ENCODE results near the gene WDR44. TPM values are rescaled to one million over a fixed set of nuclear protein-coding genes. Genes with fewer than 3 reads are reported as not detected.

The WDR44 gene
- total RNA-seq, 2 donors from 2014 or later = 26.3 to 36.3 TPM

DNA sequence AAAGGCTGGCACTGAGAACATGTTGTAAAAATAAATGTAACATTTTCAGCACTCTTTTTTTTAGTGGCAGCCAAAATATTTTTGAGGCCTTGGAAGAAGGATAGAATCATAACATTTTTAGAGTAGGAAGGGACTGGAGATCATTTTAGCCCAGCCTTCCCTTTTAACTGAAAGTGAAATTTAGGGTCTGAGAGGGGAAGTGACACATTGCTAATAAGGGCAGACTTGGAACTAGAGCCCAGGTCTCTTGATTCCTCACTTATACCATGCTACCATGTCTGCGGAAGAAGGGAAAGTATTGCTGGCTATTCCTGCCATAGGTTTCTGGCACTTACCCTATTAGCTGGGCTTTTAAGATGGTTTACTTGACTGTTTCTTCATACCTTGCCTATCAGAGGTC, 4.8 kb downstream of the WDR44 start:
- Histone ChIP-seq H3K27ac (ENCODE audit: low read depth, low read length) (no peak overlapping the region), H3K4me3 (ENCODE audit: low read length) (peak overlapping the region; percentile 90), H3K9me3 (ENCODE audit: control insufficient read depth, low read length) (no peaks in the 10 kb centered on the region), H3K9ac (ENCODE audit: extremely low read depth, low read length, poor library complexity, severe bottlenecking) (no peak overlapping the region), H3K4me1 (ENCODE audit: control insufficient read depth, insufficient read depth, low read length) (peaks cover 3% of the 10 kb centered on the region), H3K27me3 (ENCODE audit: control insufficient read depth, insufficient read depth, low read length, poor library complexity, severe bottlenecking) (no peaks in the 10 kb centered on the region), H3K36me3 (ENCODE audit: control insufficient read depth, insufficient read depth, low read length) (no peaks in the 10 kb centered on the region)
- WGBS, 2 experiments (ENCODE audit: insufficient coverage in 1 of 2, insufficient read length in 1 of 2) = 82% methylated on average over 1 of the region's 1 CpG; no CpG with 5 or more reads in 1 of the 2 experiments
- peaks cover 26% of the 10 kb centered on the region for H3K4me1 Mint-ChIP-seq
- H3K9me3 Mint-ChIP-seq = peaks cover 33% of the 10 kb centered on the region
- H3K4me3 Mint-ChIP-seq = no peak overlapping the region
- no peak for TF ChIP-seq CTCF (conservative IDR thresholded peaks at IDR 0.05)
- H3K27ac Mint-ChIP-seq = no peak overlapping the region
- H3K27me3 Mint-ChIP-seq (ENCODE audit: insufficient read depth) = no peaks in the 10 kb centered on the region
- DNase-seq = no peak
- H3K36me3 Mint-ChIP-seq (ENCODE audit: low read depth) = no peaks in the 10 kb centered on the region

DNA sequence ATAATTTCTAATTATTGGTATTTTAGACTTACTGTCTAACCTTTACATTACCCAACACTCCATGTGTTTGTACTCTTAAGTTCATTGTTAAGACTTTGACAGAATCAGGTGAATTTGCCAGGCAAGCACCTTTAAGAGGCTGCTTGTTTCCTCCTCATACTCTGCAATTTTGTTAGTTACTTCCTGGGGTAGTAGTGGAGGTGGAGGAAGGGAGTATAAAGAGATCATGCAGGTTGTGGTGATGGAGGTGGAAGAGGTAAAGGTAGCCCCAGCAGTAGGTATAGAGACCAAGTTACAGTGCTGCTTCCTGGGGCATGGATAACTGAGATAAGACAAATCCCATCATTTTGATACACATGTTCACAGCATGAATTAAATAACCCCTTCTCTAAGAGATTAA, 6.7 kb downstream of the WDR44 start:
- DNase-seq = no peak
- Mint-ChIP-seq H3K4me3 (no peak overlapping the region), H3K9me3 (peaks cover 22% of the 10 kb centered on the region), H3K4me1 (peaks cover 29% of the 10 kb centered on the region), H3K27ac (peak overlapping the region; percentile 28), H3K36me3 (ENCODE audit: low read depth) (no peaks in the 10 kb centered on the region), H3K27me3 (ENCODE audit: insufficient read depth) (no peaks in the 10 kb centered on the region)
- Histone ChIP-seq H3K9me3 (ENCODE audit: control insufficient read depth, low read length) (no peaks in the 10 kb centered on the region), H3K36me3 (ENCODE audit: control insufficient read depth, insufficient read depth, low read length) (no peaks in the 10 kb centered on the region), H3K4me1 (ENCODE audit: control insufficient read depth, insufficient read depth, low read length) (peaks cover 4% of the 10 kb centered on the region), H3K27me3 (ENCODE audit: control insufficient read depth, insufficient read depth, low read length, poor library complexity, severe bottlenecking) (no peaks in the 10 kb centered on the region), H3K4me3 (ENCODE audit: low read length) (peak overlapping the region; percentile 50), H3K9ac (ENCODE audit: extremely low read depth, low read length, poor library complexity, severe bottlenecking) (peak overlapping the region; percentile 54), H3K27ac (ENCODE audit: low read depth, low read length) (peak overlapping the region; percentile 47)
- no peak for TF ChIP-seq CTCF (conservative IDR thresholded peaks at IDR 0.05)

DNA sequence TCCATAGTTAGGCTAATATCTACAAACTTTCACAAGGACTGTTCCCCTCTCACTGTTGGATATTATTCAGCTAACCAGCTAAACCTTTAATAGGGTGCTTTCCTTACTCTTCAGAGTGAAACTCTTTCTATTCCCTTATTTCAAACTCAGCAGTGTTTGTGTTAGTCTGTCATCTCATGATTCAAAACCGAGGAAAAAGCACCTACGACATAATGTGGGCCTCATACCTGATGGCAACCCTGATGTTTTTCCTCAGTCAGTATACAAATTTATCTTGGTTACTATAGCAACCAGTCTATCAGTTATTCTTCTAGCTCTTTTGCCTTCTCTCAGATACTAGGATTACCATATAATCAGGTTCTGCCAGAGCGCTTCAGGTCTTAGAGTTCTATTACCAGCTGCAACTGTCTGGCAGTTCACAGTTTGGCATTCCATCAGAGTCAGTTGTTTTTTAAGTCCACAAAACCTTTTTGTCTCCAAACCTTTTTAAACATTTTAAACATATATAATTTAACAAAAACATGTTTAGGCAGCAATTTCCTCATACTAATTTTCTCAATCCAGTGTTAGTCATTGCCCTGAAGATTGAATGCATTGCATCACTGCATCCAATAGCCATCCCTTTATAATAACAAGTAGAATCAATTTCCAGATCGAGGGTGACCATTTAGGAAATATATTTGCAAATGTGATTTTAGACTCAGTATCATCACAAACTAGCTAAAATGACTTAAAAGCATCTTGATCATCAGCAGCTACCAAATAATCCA, 7.4 kb downstream of the WDR44 start:
- peaks cover 29% of the 10 kb centered on the region for H3K4me1 Mint-ChIP-seq
- TF ChIP-seq CTCF (conservative IDR thresholded peaks at IDR 0.05) = no peak
- no peaks in the 10 kb centered on the region for H3K36me3 Mint-ChIP-seq (ENCODE audit: low read depth)
- no peak overlapping the region for H3K4me3 Mint-ChIP-seq
- Histone ChIP-seq H3K27ac (ENCODE audit: low read depth, low read length) (peak overlapping the region; percentile 47), H3K27me3 (ENCODE audit: control insufficient read depth, insufficient read depth, low read length, poor library complexity, severe bottlenecking) (no peaks in the 10 kb centered on the region), H3K9me3 (ENCODE audit: control insufficient read depth, low read length) (no peaks in the 10 kb centered on the region), H3K36me3 (ENCODE audit: control insufficient read depth, insufficient read depth, low read length) (no peaks in the 10 kb centered on the region), H3K4me1 (ENCODE audit: control insufficient read depth, insufficient read depth, low read length) (peaks cover 4% of the 10 kb centered on the region), H3K4me3 (ENCODE audit: low read length) (peak overlapping the region; percentile 50), H3K9ac (ENCODE audit: extremely low read depth, low read length, poor library complexity, severe bottlenecking) (peak overlapping the region; percentile 54)
- DNase-seq = no peak
- peak overlapping the region; percentile 49 for H3K27ac Mint-ChIP-seq
- WGBS, 2 experiments (ENCODE audit: insufficient coverage in 1 of 2, insufficient read length in 1 of 2) = 34 to 37% methylated on average over 3 to 4 of the region's 4 CpGs
- H3K27me3 Mint-ChIP-seq (ENCODE audit: insufficient read depth) = no peaks in the 10 kb centered on the region
- peaks cover 18% of the 10 kb centered on the region for H3K9me3 Mint-ChIP-seq

Measured in endodermal cell (in vitro differentiated cells).